Keratinocyte (primary cell): Measurements from ENCODE around the gene ST8SIA1. TPM values are rescaled to one million over a fixed set of nuclear protein-coding genes. Genes with fewer than 3 reads are reported as not detected.

Experiments used
- DNase-seq: peaks from one replicate; pipeline ENCODE4 v3.0.0-alpha.2; 2011; ENCODE audit warnings: low read depth, missing footprints, low spot score
- FAIRE-seq: peaks from 2 replicates; lab custom pipeline; 2011; peaks lifted over from hg19 to GRCh38; lab: Jason Lieb, UNC
- H2AFZ ChIP-seq: 2 replicates; pipeline ENCODE4 v1.6.0; 2012; ENCODE audit warnings: low read length, control low read depth, inconsistent platforms; ENCODE audit not compliant: control insufficient read depth
- H3K27ac ChIP-seq: 2 replicates; pipeline ENCODE4 v1.5.1; 2011; ENCODE audit warnings: low read length; ENCODE audit not compliant: control insufficient read depth, insufficient read depth
- H3K27me3 ChIP-seq: 3 replicates; pipeline ENCODE4 v1.6.0; 2011; ENCODE audit warnings: low read length; ENCODE audit not compliant: control insufficient read depth, insufficient read depth; ENCODE audit errors: extremely low read depth
- H3K36me3 ChIP-seq, 2 experiments: 2 replicates in 1 of 2; 3 replicates in 1 of 2; pipeline ENCODE4 v1.5.1; 2011; ENCODE audit warnings: low read length in 2 of 2, mild to moderate bottlenecking in 1 of 2; ENCODE audit not compliant: control insufficient read depth in 2 of 2, insufficient read depth in 2 of 2; ENCODE audit errors: extremely low read depth in 1 of 2
- H3K4me1 ChIP-seq: 3 replicates; pipeline ENCODE4 v1.5.1; 2011; ENCODE audit warnings: low read length; ENCODE audit not compliant: control insufficient read depth, insufficient read depth; ENCODE audit errors: extremely low read depth
- H3K4me2 ChIP-seq: 3 replicates; pipeline ENCODE4 v1.6.0; 2011; ENCODE audit warnings: low read depth, low read length; ENCODE audit not compliant: control insufficient read depth, insufficient read depth; ENCODE audit errors: extremely low read depth
- H3K4me3 ChIP-seq, 3 experiments: fragments of 200-600 bp in 1 of 3; sonication (generic) in 1 of 3; 2 replicates in 2 of 3; 3 replicates in 1 of 3; pipeline ENCODE4 v1.5.1; 2011 to 2016; ENCODE audit warnings: low read length in 3 of 3, mild to moderate bottlenecking in 3 of 3, control low read depth in 2 of 3, inconsistent platforms in 1 of 3, low read depth in 1 of 3, mixed read lengths in 1 of 3, mixed run types in 1 of 3, moderate library complexity in 1 of 3; ENCODE audit not compliant: control insufficient read depth in 2 of 3, insufficient read depth in 2 of 3; ENCODE audit errors: extremely low read depth in 1 of 3
- H3K79me2 ChIP-seq: 2 replicates; pipeline ENCODE4 v1.6.0; 2012; ENCODE audit warnings: low read length; ENCODE audit not compliant: control insufficient read depth, insufficient read depth
- H3K9ac ChIP-seq: 3 replicates; pipeline ENCODE4 v1.6.0; 2011; ENCODE audit warnings: low read length; ENCODE audit not compliant: control insufficient read depth, insufficient read depth; ENCODE audit errors: extremely low read depth
- H3K9me1 ChIP-seq: 3 replicates; pipeline ENCODE4 v1.6.0; 2011; ENCODE audit warnings: low read length; ENCODE audit not compliant: control insufficient read depth, insufficient read depth; ENCODE audit errors: extremely low read depth
- H3K9me3 ChIP-seq: 2 replicates; pipeline ENCODE4 v1.5.1; 2012; ENCODE audit warnings: low read depth, low read length; ENCODE audit not compliant: control insufficient read depth
- H4K20me1 ChIP-seq: 3 replicates; pipeline ENCODE4 v1.6.0; 2011; ENCODE audit warnings: low read length; ENCODE audit not compliant: control insufficient read depth, insufficient read depth; ENCODE audit errors: extremely low read depth
- CTCF ChIP-seq, 3 experiments: IDR thresholded peaks in 1 of 3; conservative IDR thresholded peaks in 1 of 3; optimal IDR thresholded peaks in 1 of 3; 2 replicates in 2 of 3; 3 replicates in 1 of 3; pipeline versions ENCODE3 to v1.5.1; 2011; ENCODE audit warnings: low read length in 3 of 3, mild to moderate bottlenecking in 3 of 3, moderate library complexity in 2 of 3, control low read depth in 1 of 3, inconsistent platforms in 1 of 3; ENCODE audit not compliant: insufficient read depth in 2 of 3; ENCODE audit errors: extremely low read depth in 1 of 3
- EZH2 ChIP-seq: IDR thresholded peaks from one replicate; pipeline ENCODE4 v1.6.1; 2012; ENCODE audit warnings: inconsistent platforms, mild to moderate bottlenecking, low read length, moderate library complexity
- dilution Hi-C: fragments of 300-500 bp; cut with MboI; formaldehyde crosslinking; loops from one replicate; pipeline ENCODE4 v1.7.0; 2020; ENCODE audit warnings: low sequenced_read_pairs; ENCODE audit not compliant: extremely low pct_ligation_motif_present
- polyA plus RNA-seq, 5 experiments: library from polyadenylated mRNA; depleted of rRNA in 3 of 5; stranded (reverse) in 3 of 5; stranded (forward) in 1 of 5; unstranded in 1 of 5; fragments of >200 nt; gene quantifications; 1 replicate in 1 of 5; 2 replicates in 3 of 5; 3 replicates in 1 of 5; pipeline versions ENCODE4 v1.2.1 to v1.2.3, GENCODE V29; 2011 to 2012; ENCODE audit warnings: missing spikeins in 2 of 5, low read depth in 1 of 5, low replicate concordance in 1 of 5

ST8SIA1 gene
- polyA plus RNA-seq, 1 donor (not counting 4 experiments of a cell fraction or from before 2014, with no cell fraction given): 0.50 TPM

- Histone ChIP-seq H4K20me1 (no peaks in the 10 kb centered on the region), H3K27me3 (no peaks in the 10 kb centered on the region), H3K9ac (no peak overlapping the region), H3K79me2 (no peaks in the 10 kb centered on the region), H3K4me2 (no peak overlapping the region), H3K9me1 (no peaks in the 10 kb centered on the region), H3K36me3 (no peaks in the 10 kb centered on the region), H3K9me3 (no peaks in the 10 kb centered on the region), H3K4me3 (no peak overlapping the region), H2AFZ (no peak overlapping the region), H3K4me1 (peaks cover 17% of the 10 kb centered on the region), H3K27ac (no peak overlapping the region)
- no peak for FAIRE-seq
- no peak for DNase-seq
- dilution Hi-C loops: no loop called here
- TF ChIP-seq EZH2 (no peak), CTCF (optimal IDR thresholded peaks at IDR 0.05 in 1 of 3, IDR thresholded peaks at IDR 0.05 in 1 of 3, conservative IDR thresholded peaks at IDR 0.05 in 1 of 3; ENCODE audit: extremely low read depth in 1 of 3, insufficient read depth in 2 of 3, low read length in 3 of 3) (no peak)
These were observed 83.7 kb downstream of the ST8SIA1 start for GRCh38 chr12:22250762-22251161.

- dilution Hi-C loops: no loop called here
- Histone ChIP-seq H3K36me3 (no peaks in the 10 kb centered on the region), H3K4me1 (peaks cover 3% of the 10 kb centered on the region), H4K20me1 (no peaks in the 10 kb centered on the region), H3K79me2 (no peaks in the 10 kb centered on the region), H3K9ac (no peak overlapping the region), H3K27ac (no peak overlapping the region), H3K4me2 (no peak overlapping the region), H3K9me1 (no peaks in the 10 kb centered on the region), H3K9me3 (no peaks in the 10 kb centered on the region), H3K27me3 (no peaks in the 10 kb centered on the region), H3K4me3 (no peak overlapping the region), H2AFZ (no peak overlapping the region)
- TF ChIP-seq EZH2: no peak
- no peak for TF ChIP-seq CTCF (optimal IDR thresholded peaks at IDR 0.05 in 1 of 3, IDR thresholded peaks at IDR 0.05 in 1 of 3, conservative IDR thresholded peaks at IDR 0.05 in 1 of 3; ENCODE audit: extremely low read depth in 1 of 3, insufficient read depth in 2 of 3, low read length in 3 of 3)
- FAIRE-seq (no peak), DNase-seq (no peak)
These were observed 85.9 kb downstream of the ST8SIA1 start for GRCh38 chr12:22248571-22249115.
